Natural killer cell (primary cell): ENCODE data around the gene ATXN1. TPM values are rescaled to one million over a fixed set of nuclear protein-coding genes. Genes with fewer than 3 reads are reported as not detected.
A peak's percentile ranks its signal among the peaks of the same experiment; 100 is the strongest.

Experiments
- ATAC-seq, 3 donors: fragments of 150-1000 bp in 2 of 3; fragments of 200-7000 bp in 1 of 3; cut with Tn5 transposase; 1 replicate in 1 of 3; 2 replicates in 2 of 3; pipeline ENCODE4 v1.10.0; 2021; ENCODE audit warnings: mild to moderate bottlenecking in 2 of 3, moderate library complexity in 2 of 3
- DNase-seq, 2 donors: peaks; one replicate each; pipeline versions ENCODE4 v3.0.0 to v3.0.0-alpha.2; 2013 to 2021; ENCODE audit warnings: mixed read lengths in 1 of 2
- H3K27ac ChIP-seq: one replicate; pipeline ENCODE4 v1.5.1; 2013; ENCODE audit warnings: mild to moderate bottlenecking, low read length
- H3K27me3 ChIP-seq: one replicate; pipeline ENCODE4 v1.6.1; 2013; ENCODE audit warnings: low read length; ENCODE audit not compliant: control insufficient read depth, insufficient read depth
- H3K36me3 ChIP-seq: one replicate; pipeline ENCODE4 v1.6.1; 2013; ENCODE audit warnings: low read length; ENCODE audit not compliant: control insufficient read depth, insufficient read depth
- H3K4me1 ChIP-seq: one replicate; pipeline ENCODE4 v1.6.1; 2013; ENCODE audit warnings: low read length; ENCODE audit not compliant: control insufficient read depth, insufficient read depth
- H3K4me3 ChIP-seq: one replicate; pipeline ENCODE4 v1.5.1; 2013; ENCODE audit warnings: low read length
- H3K9me3 ChIP-seq: one replicate; pipeline ENCODE4 v1.6.1; 2013; ENCODE audit warnings: low read length; ENCODE audit not compliant: control insufficient read depth, insufficient read depth
- H3K27ac Mint-ChIP-seq, 2 donors: one replicate each; pipeline ENCODE4 v1.8.0; 2022; ENCODE audit warnings: mild to moderate bottlenecking in 2 of 2, mixed read lengths in 2 of 2, moderate library complexity in 1 of 2
- H3K27me3 Mint-ChIP-seq, 2 donors: one replicate each; pipeline ENCODE4 v1.8.0; 2022; ENCODE audit warnings: low read depth in 2 of 2, mixed read lengths in 2 of 2
- H3K36me3 Mint-ChIP-seq: one replicate; pipeline ENCODE4 v1.8.0; 2022; ENCODE audit warnings: mixed read lengths
- H3K4me1 Mint-ChIP-seq, 2 donors: one replicate each; pipeline ENCODE4 v1.8.0; 2022; ENCODE audit warnings: mixed read lengths in 2 of 2
- H3K4me3 Mint-ChIP-seq: one replicate; pipeline ENCODE4 v1.8.0; 2022; ENCODE audit warnings: mild to moderate bottlenecking, moderate library complexity, mixed read lengths
- H3K9me3 Mint-ChIP-seq, 2 donors: one replicate each; pipeline ENCODE4 v1.8.0; 2022; ENCODE audit warnings: mixed read lengths in 2 of 2
- WGBS: methylation state at CpG from one replicate; pipeline ENCODE4 v1.1.7; 2013; ENCODE audit warnings: missing lambda C conversion rate; ENCODE audit not compliant: insufficient coverage; 5-methylcytosine and 5-hydroxymethylcytosine counted together
- intact Hi-C: fragments of 100-400 bp; cut with micrococcal nuclease; formaldehyde crosslinking; loops from one replicate; pipeline ENCODE4 v1.14.2; 2022
- total RNA-seq, 4 donors: library from RNA; stranded (reverse); fragments of 120-200 nt in 1 of 4; gene quantifications; one replicate each; pipeline versions ENCODE4 v1.2.3 to v1.2.4, GENCODE V29; 2013 to 2022
- TF ChIP-seq, protein P1 (sequence below): fragments of 200-600 bp; IDR thresholded peaks from one replicate; pipeline ENCODE4 v1.8.0; 2022; ENCODE audit warnings: antibody characterized with exemption

The ATXN1 gene
- total RNA-seq: 100 to 1,000 TPM in 1 of 3 donors, 10 to 100 TPM in 2; 90.4 to 120 (median 97.9) TPM
- total RNA-seq (2013): 51.6 TPM

DNA sequence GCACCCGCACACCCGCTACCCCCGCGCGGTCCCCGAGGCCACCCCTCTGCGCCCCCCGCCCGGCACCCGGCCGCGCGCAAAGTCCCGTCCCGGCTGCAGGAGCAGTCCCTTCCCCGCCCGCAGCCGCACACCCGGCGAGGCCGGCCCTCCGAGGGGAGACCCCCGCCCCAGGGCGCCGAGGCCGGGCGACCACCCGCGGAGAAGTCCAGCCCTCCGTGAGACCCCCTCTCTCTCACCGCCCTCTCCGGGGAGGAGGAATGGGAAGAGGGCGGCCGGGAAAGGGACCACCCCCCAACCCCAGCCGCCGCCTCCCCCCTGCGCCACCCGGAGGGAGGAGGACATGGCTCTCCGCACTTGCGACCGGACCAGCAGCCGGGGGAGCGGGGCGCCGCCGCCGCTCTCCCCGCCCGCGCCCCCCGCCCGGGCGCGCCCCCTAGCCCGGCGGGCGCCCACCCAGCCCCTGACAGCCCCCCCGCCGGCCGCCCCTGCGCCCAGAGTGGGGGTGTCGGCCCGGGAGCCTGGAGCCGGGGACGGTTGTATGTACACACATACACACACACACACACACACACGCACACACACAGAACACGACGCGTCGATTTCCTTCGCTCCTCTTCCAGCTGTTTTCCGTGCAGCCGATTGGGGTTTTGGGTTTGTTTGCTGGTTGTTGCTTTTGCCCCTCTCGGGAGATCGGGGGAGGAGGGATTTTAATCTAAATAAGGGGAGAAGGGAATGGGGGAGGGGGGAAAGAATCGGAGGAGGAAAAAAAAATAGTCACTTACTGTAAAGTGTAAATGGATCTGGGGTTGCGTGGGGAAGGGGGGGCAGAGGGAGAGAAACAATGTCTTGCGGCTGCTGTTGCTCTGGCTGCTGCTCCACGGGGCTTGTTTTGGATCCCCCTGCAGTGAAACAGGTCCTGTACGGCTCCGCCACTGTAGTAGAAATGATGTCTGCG, at the start of gene ATXN1:
Gene ATXN1, minus strand, starts transcription at position 945 of the 955 bp plus-strand sequence.
- H3K4me3 Mint-ChIP-seq: peak within 1 kb of the TSS; percentile 98
- peaks cover 46 to 57% of the 10 kb centered on the region in 2 donors for H3K4me1 Mint-ChIP-seq
- H3K4me3 ChIP-seq: peak within 1 kb of the TSS; percentile 54
- no peaks in the 10 kb centered on the region for H3K9me3 ChIP-seq
- TF ChIP-seq, protein P1, sequence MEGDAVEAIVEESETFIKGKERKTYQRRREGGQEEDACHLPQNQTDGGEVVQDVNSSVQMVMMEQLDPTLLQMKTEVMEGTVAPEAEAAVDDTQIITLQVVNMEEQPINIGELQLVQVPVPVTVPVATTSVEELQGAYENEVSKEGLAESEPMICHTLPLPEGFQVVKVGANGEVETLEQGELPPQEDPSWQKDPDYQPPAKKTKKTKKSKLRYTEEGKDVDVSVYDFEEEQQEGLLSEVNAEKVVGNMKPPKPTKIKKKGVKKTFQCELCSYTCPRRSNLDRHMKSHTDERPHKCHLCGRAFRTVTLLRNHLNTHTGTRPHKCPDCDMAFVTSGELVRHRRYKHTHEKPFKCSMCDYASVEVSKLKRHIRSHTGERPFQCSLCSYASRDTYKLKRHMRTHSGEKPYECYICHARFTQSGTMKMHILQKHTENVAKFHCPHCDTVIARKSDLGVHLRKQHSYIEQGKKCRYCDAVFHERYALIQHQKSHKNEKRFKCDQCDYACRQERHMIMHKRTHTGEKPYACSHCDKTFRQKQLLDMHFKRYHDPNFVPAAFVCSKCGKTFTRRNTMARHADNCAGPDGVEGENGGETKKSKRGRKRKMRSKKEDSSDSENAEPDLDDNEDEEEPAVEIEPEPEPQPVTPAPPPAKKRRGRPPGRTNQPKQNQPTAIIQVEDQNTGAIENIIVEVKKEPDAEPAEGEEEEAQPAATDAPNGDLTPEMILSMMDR: no peak
- H3K27me3 Mint-ChIP-seq: no peaks in the 10 kb centered on the region
- H3K27ac ChIP-seq: peak within 1 kb of the TSS; percentile 98
- WGBS: under 1% methylated on average over 65 of the region's 82 CpGs
- H3K9me3 Mint-ChIP-seq: no peaks in the 10 kb centered on the region
- no peaks in the 10 kb centered on the region for H3K27me3 ChIP-seq
- H3K36me3 ChIP-seq: no peaks in the 10 kb centered on the region
- H3K36me3 Mint-ChIP-seq: no peaks in the 10 kb centered on the region
- ATAC-seq (peak in 2 of 3 donors; percentile 24 to 36), DNase-seq (peak in 1 of 2 donors; percentile 62)
- H3K4me1 ChIP-seq: peaks cover 12% of the 10 kb centered on the region
- peak within 1 kb of the TSS; percentile 95 to 98 for H3K27ac Mint-ChIP-seq
- intact Hi-C loops: loop anchor here (5.0 to 10.0 kb wide), 7 partner anchors 204 to 944 kb away; partner anchors contain the start of gene NUP153

DNA sequence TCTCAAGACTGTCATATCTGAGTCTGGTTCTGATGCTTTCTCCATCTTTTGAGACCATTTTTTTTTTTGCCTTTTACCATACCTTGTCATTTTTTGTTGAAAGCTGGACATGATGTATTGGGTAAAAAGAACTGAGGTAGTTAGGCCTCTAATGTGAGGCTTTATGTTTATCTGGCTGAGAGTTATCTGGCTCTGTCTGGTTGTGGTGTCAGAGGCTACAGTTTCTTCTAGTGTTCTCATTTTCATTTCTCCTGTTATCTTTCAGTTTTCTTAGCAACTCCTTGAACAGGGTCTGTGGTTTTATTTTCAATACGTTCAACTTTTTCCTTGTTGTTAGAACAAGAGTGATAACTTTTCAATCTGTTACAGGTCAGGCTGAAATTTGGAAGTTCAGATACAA, 49.2 kb upstream of the ATXN1 start:
- H3K36me3 Mint-ChIP-seq: peaks cover 15% of the 10 kb centered on the region
- ATAC-seq (no peak), DNase-seq (no peak)
- H3K27me3 ChIP-seq: no peaks in the 10 kb centered on the region
- H3K4me3 ChIP-seq: no peak overlapping the region
- H3K9me3 ChIP-seq: peaks cover 13% of the 10 kb centered on the region
- no peak overlapping the region for H3K27ac ChIP-seq
- H3K27ac Mint-ChIP-seq: no peak overlapping the region
- intact Hi-C loops: no loop called here
- H3K4me1 ChIP-seq: no peaks in the 10 kb centered on the region
- TF ChIP-seq, protein P1: no peak
- WGBS: no CpG with 5 or more reads among the region's 1 CpG
- H3K27me3 Mint-ChIP-seq: peaks cover 5 to 7% of the 10 kb centered on the region in 2 donors
- H3K4me3 Mint-ChIP-seq: no peak overlapping the region
- no peaks in the 10 kb centered on the region for H3K36me3 ChIP-seq
- H3K9me3 Mint-ChIP-seq: peaks cover 9 to 12% of the 10 kb centered on the region in 2 donors
- no peaks in the 10 kb centered on the region for H3K4me1 Mint-ChIP-seq

GRCh38 chr6:16809753-16810358, 48.6 kb upstream of the ATXN1 start:
- DNase-seq (no peak), ATAC-seq (no peak)
- intact Hi-C loops: no loop called here
- WGBS: no CpG with 5 or more reads among the region's 2 CpGs
- H3K27me3 ChIP-seq: no peaks in the 10 kb centered on the region
- H3K4me1 ChIP-seq: no peaks in the 10 kb centered on the region
- TF ChIP-seq, protein P1: no peak
- no peak overlapping the region for H3K27ac Mint-ChIP-seq
- H3K4me3 Mint-ChIP-seq: no peak overlapping the region
- peaks cover 13% of the 10 kb centered on the region for H3K9me3 ChIP-seq
- no peaks in the 10 kb centered on the region for H3K4me1 Mint-ChIP-seq
- H3K36me3 ChIP-seq: no peaks in the 10 kb centered on the region
- no peak overlapping the region for H3K4me3 ChIP-seq
- peaks cover 15% of the 10 kb centered on the region for H3K36me3 Mint-ChIP-seq
- H3K27ac ChIP-seq: no peak overlapping the region
- peaks cover 9 to 12% of the 10 kb centered on the region in 2 donors for H3K9me3 Mint-ChIP-seq
- peaks cover 5 to 7% of the 10 kb centered on the region in 2 donors for H3K27me3 Mint-ChIP-seq
